ENCODE data around the gene LRRC4C. TPM values are rescaled to one million over a fixed set of nuclear protein-coding genes. Genes with fewer than 3 reads are reported as not detected.

The LRRC4C gene
- polyA plus RNA-seq, 1 donor from 2014 or later: 24.3 TPM

DNA sequence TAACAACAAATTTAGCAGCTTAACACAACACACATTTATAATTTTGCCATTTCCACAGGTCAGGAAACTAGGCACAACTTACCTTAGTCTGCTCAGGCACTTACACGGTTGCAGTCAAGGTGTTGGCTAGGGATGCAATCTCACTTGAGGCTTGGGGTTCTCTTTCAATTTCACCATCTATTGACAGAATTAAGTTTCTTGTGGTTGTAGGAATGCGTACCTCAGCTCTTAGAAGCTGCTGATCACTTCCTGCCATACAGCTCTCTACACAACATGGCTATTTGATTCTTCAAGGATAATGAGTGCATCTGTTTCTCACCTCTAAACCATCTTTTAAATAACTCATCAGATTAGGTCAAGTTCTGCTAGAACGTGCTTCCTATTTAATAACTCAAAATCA is 968.1 kb downstream of the LRRC4C start:
- Histone ChIP-seq H3F3A (ENCODE audit: insufficient read depth, low read length, poor library complexity, severe bottlenecking) (no peaks in the 10 kb centered on the region), H3K9me3 (ENCODE audit: low read length) (no peaks in the 10 kb centered on the region), H3K36me3 (ENCODE audit: insufficient read depth, low read length) (no peaks in the 10 kb centered on the region), H3K27me3 (ENCODE audit: insufficient read depth, low read depth, low read length) (no peaks in the 10 kb centered on the region), H3K4me2 (ENCODE audit: low read length) (no peak overlapping the region), H4K20me1 (ENCODE audit: insufficient read depth) (no peaks in the 10 kb centered on the region), H3K4me3 (ENCODE audit: low read length) (no peak overlapping the region), H3K79me2 (replicated peaks; ENCODE audit: insufficient read depth, low read length) (no peaks in the 10 kb centered on the region), H3K27ac (ENCODE audit: low read length) (no peak overlapping the region), H2AFZ (ENCODE audit: low read depth, low read length) (no peak overlapping the region), H3K9ac (ENCODE audit: low read length) (no peak overlapping the region), H3K9me2 (ENCODE audit: insufficient read depth, low read length) (no peaks in the 10 kb centered on the region)
- no peak for TF ChIP-seq SMC3 (conservative IDR thresholded peaks at IDR 0.05; ENCODE audit: poor library complexity)

DNA sequence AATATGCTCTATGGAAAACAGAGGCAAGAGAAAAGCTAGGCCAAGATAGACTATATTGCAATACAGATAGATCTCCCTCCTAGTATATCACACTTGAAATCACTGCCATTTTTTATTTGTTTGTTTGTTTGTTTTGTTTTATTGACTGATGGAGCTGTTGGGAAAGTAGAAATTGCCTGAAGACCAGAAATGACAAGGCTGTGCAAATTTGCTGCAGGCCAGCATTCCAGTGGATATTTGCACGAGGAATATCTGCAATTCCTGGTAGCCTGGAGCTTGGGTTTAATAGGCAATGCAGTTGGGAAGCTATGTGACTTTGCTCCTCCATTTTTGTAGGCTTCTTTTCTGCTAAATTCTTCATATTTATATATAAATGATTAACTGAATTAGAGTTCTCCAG is 991.7 kb downstream of the LRRC4C start:
- H4K20me1 ChIP-seq (ENCODE audit: insufficient read depth): no peaks in the 10 kb centered on the region
- H3K36me3 ChIP-seq (ENCODE audit: insufficient read depth, low read length): no peaks in the 10 kb centered on the region
- H3K27me3 ChIP-seq (ENCODE audit: insufficient read depth, low read depth, low read length): no peaks in the 10 kb centered on the region
- H3K79me2 ChIP-seq (replicated peaks; ENCODE audit: insufficient read depth, low read length): no peaks in the 10 kb centered on the region
- H3K9ac ChIP-seq (ENCODE audit: low read length): no peak overlapping the region
- H3K9me3 ChIP-seq (ENCODE audit: low read length): no peaks in the 10 kb centered on the region
- H3K9me2 ChIP-seq (ENCODE audit: insufficient read depth, low read length): no peaks in the 10 kb centered on the region
- H2AFZ ChIP-seq (ENCODE audit: low read depth, low read length): no peak overlapping the region
- no peaks in the 10 kb centered on the region for H3F3A ChIP-seq (ENCODE audit: insufficient read depth, low read length, poor library complexity, severe bottlenecking)
- no peak overlapping the region for H3K4me3 ChIP-seq (ENCODE audit: low read length)
- no peak overlapping the region for H3K27ac ChIP-seq (ENCODE audit: low read length)
- TF ChIP-seq EZH2 (IDR thresholded peaks at IDR 0.05; ENCODE audit: borderline replicate concordance, insufficient read depth, low read length, poor library complexity, severe bottlenecking) (no peak), MXI1 (conservative IDR thresholded peaks at IDR 0.05; ENCODE audit: poor library complexity, severe bottlenecking) (no peak), TAF1 (IDR thresholded peaks at IDR 0.05; ENCODE audit: low read depth) (no peak), REST (IDR thresholded peaks at IDR 0.05; ENCODE audit: borderline replicate concordance) (no peak), POLR2AphosphoS5 (IDR thresholded peaks at IDR 0.05) (no peak), EP300 (conservative IDR thresholded peaks at IDR 0.05; ENCODE audit: poor library complexity, severe bottlenecking) (no peak), SMC3 (conservative IDR thresholded peaks at IDR 0.05; ENCODE audit: poor library complexity) (no peak), RAD21 (conservative IDR thresholded peaks at IDR 0.05) (no peak)
- TF ChIP-seq, protein P1, sequence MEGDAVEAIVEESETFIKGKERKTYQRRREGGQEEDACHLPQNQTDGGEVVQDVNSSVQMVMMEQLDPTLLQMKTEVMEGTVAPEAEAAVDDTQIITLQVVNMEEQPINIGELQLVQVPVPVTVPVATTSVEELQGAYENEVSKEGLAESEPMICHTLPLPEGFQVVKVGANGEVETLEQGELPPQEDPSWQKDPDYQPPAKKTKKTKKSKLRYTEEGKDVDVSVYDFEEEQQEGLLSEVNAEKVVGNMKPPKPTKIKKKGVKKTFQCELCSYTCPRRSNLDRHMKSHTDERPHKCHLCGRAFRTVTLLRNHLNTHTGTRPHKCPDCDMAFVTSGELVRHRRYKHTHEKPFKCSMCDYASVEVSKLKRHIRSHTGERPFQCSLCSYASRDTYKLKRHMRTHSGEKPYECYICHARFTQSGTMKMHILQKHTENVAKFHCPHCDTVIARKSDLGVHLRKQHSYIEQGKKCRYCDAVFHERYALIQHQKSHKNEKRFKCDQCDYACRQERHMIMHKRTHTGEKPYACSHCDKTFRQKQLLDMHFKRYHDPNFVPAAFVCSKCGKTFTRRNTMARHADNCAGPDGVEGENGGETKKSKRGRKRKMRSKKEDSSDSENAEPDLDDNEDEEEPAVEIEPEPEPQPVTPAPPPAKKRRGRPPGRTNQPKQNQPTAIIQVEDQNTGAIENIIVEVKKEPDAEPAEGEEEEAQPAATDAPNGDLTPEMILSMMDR (IDR thresholded peaks at IDR 0.05; ENCODE audit: poor library complexity, severe bottlenecking): no peak
- no peak overlapping the region for H3K4me2 ChIP-seq (ENCODE audit: low read length)

- TF ChIP-seq REST (IDR thresholded peaks at IDR 0.05; ENCODE audit: borderline replicate concordance): no peak
- TF ChIP-seq MXI1 (conservative IDR thresholded peaks at IDR 0.05; ENCODE audit: poor library complexity, severe bottlenecking): no peak
- TF ChIP-seq RAD21 (conservative IDR thresholded peaks at IDR 0.05): no peak
- TF ChIP-seq EZH2 (IDR thresholded peaks at IDR 0.05; ENCODE audit: borderline replicate concordance, insufficient read depth, low read length, poor library complexity, severe bottlenecking): no peak
- TF ChIP-seq, protein P1 (IDR thresholded peaks at IDR 0.05; ENCODE audit: poor library complexity, severe bottlenecking): no peak
- TF ChIP-seq TAF1 (IDR thresholded peaks at IDR 0.05; ENCODE audit: low read depth): no peak
- TF ChIP-seq SMC3 (conservative IDR thresholded peaks at IDR 0.05; ENCODE audit: poor library complexity): no peak
- no peak for TF ChIP-seq EP300 (conservative IDR thresholded peaks at IDR 0.05; ENCODE audit: poor library complexity, severe bottlenecking)
- TF ChIP-seq POLR2AphosphoS5 (IDR thresholded peaks at IDR 0.05): no peak
- H3K9ac ChIP-seq (ENCODE audit: low read length): no peak overlapping the region
- no peak overlapping the region for H3K4me2 ChIP-seq (ENCODE audit: low read length)
- no peak overlapping the region for H3K4me3 ChIP-seq (ENCODE audit: low read length)
- no peaks in the 10 kb centered on the region for H3K27me3 ChIP-seq (ENCODE audit: insufficient read depth, low read depth, low read length)
- no peaks in the 10 kb centered on the region for H3K79me2 ChIP-seq (replicated peaks; ENCODE audit: insufficient read depth, low read length)
- no peaks in the 10 kb centered on the region for H3F3A ChIP-seq (ENCODE audit: insufficient read depth, low read length, poor library complexity, severe bottlenecking)
- no peaks in the 10 kb centered on the region for H3K9me2 ChIP-seq (ENCODE audit: insufficient read depth, low read length)
- no peak overlapping the region for H3K27ac ChIP-seq (ENCODE audit: low read length)
- H4K20me1 ChIP-seq (ENCODE audit: insufficient read depth): no peaks in the 10 kb centered on the region
- H3K9me3 ChIP-seq (ENCODE audit: low read length): no peaks in the 10 kb centered on the region
- no peaks in the 10 kb centered on the region for H3K36me3 ChIP-seq (ENCODE audit: insufficient read depth, low read length)
- no peak overlapping the region for H2AFZ ChIP-seq (ENCODE audit: low read depth, low read length)
These were observed 1014.1 kb downstream of the LRRC4C start for GRCh38 chr11:40445391-40445790.

All from neural cell (in vitro differentiated cells).